WTC11 (cell line): Measurements from ENCODE around the gene BMPR1B. TPM values are rescaled to one million over a fixed set of nuclear protein-coding genes. Genes with fewer than 3 reads are reported as not detected.

Experiments used
- ATAC-seq: fragments of 200-7000 bp; cut with Tn5 transposase; 2 replicates; pipeline ENCODE4 v1.10.0; 2021; ENCODE audit warnings: mild to moderate bottlenecking, moderate library complexity
- CTCF ChIA-PET: fragments of 300-600 bp; sonication (Branson Sonifier 250); formaldehyde crosslinking; loops from one replicate; lab custom pipeline; 2021; ENCODE audit warnings: antibody characterized with exemption; lab: Charles Lee
- POLR2A ChIA-PET: fragments of 350-600 bp; sonication (Branson Sonifier 250); formaldehyde crosslinking; loops from one replicate; lab custom pipeline; 2021; ENCODE audit warnings: antibody characterized with exemption; lab: Charles Lee
- DNase-seq: peaks from one replicate; pipeline ENCODE4 v3.0.0; 2021; ENCODE audit warnings: low spot score
- H3K27ac Mint-ChIP-seq: 2 replicates; pipeline ENCODE4 v1.8.0; 2021; ENCODE audit warnings: mixed read lengths
- H3K27me3 Mint-ChIP-seq: 2 replicates; pipeline ENCODE4 v1.8.0; 2021; ENCODE audit warnings: low read depth, mild to moderate bottlenecking, moderate library complexity, mixed read lengths
- H3K36me3 Mint-ChIP-seq: 2 replicates; pipeline ENCODE4 v1.8.0; 2021; ENCODE audit warnings: mixed read lengths
- H3K4me1 Mint-ChIP-seq: 2 replicates; pipeline ENCODE4 v1.8.0; 2022; ENCODE audit warnings: mixed read lengths
- H3K4me3 Mint-ChIP-seq: 2 replicates; pipeline ENCODE4 v1.8.0; 2021; ENCODE audit warnings: mild to moderate bottlenecking, moderate library complexity, mixed read lengths
- H3K9me3 Mint-ChIP-seq: 2 replicates; pipeline ENCODE4 v1.8.0; 2021; ENCODE audit warnings: mixed read lengths
- AFF4 ChIP-seq: sonication (generic); formaldehyde crosslinking; IDR thresholded peaks from 2 replicates; pipeline ENCODE4 v1.8.1; 2023; ENCODE audit warnings: mild to moderate bottlenecking, missing genetic modification reagents, borderline replicate concordance
- ATF2 ChIP-seq: sonication (generic); formaldehyde crosslinking; IDR thresholded peaks from 2 replicates; pipeline ENCODE4 v1.8.1; 2022; ENCODE audit warnings: low read depth, missing genetic modification reagents, borderline replicate concordance
- ATF3 ChIP-seq: sonication (generic); formaldehyde crosslinking; conservative IDR thresholded peaks from 2 replicates; pipeline ENCODE4 v1.8.1; 2022; ENCODE audit warnings: mild to moderate bottlenecking, missing genetic modification reagents
- CREM ChIP-seq: sonication (generic); formaldehyde crosslinking; IDR thresholded peaks from 2 replicates; pipeline ENCODE4 v1.8.1; 2022; ENCODE audit warnings: mild to moderate bottlenecking, missing genetic modification reagents, moderate library complexity
- E2F4 ChIP-seq: sonication (generic); formaldehyde crosslinking; IDR thresholded peaks from 2 replicates; pipeline ENCODE4 v1.8.1; 2022; ENCODE audit warnings: low read depth, mild to moderate bottlenecking, moderate library complexity, missing genetic modification reagents, borderline replicate concordance
- ESRRA ChIP-seq: sonication (generic); formaldehyde crosslinking; IDR thresholded peaks from 2 replicates; pipeline ENCODE4 v1.8.1; 2022; ENCODE audit warnings: mild to moderate bottlenecking, missing genetic modification reagents, borderline replicate concordance
- ETV6 ChIP-seq: sonication (generic); formaldehyde crosslinking; IDR thresholded peaks from 2 replicates; pipeline ENCODE4 v1.8.1; 2022; ENCODE audit warnings: mild to moderate bottlenecking, missing genetic modification reagents
- FOXP4 ChIP-seq: sonication (generic); formaldehyde crosslinking; IDR thresholded peaks from 2 replicates; pipeline ENCODE4 v1.8.0; 2022; ENCODE audit warnings: mild to moderate bottlenecking, missing genetic modification reagents
- MXD4 ChIP-seq: fragments of 250-450 bp; sonication (Bioruptor Pico); IDR thresholded peaks from 2 replicates; pipeline ENCODE4 v1.8.0; 2021; ENCODE audit warnings: mild to moderate bottlenecking, moderate library complexity, borderline replicate concordance
- NFATC4 ChIP-seq: fragments of 250-450 bp; sonication (Bioruptor Pico); IDR thresholded peaks from 2 replicates; pipeline ENCODE4 v1.9.0; 2021; ENCODE audit warnings: mild to moderate bottlenecking
- SMAD3 ChIP-seq: sonication (generic); formaldehyde crosslinking; IDR thresholded peaks from 2 replicates; pipeline ENCODE4 v1.8.0; 2022; ENCODE audit warnings: missing genetic modification reagents, mild to moderate bottlenecking, borderline replicate concordance
- SOX15 ChIP-seq: fragments of 250-450 bp; sonication (Bioruptor Pico); IDR thresholded peaks from 2 replicates; pipeline ENCODE4 v1.9.0; 2021; ENCODE audit warnings: mild to moderate bottlenecking
- ZBTB43 ChIP-seq: sonication (generic); formaldehyde crosslinking; IDR thresholded peaks from 2 replicates; pipeline ENCODE4 v1.8.1; 2023; ENCODE audit warnings: mild to moderate bottlenecking, missing genetic modification reagents
- ZNF219 ChIP-seq: sonication (generic); formaldehyde crosslinking; IDR thresholded peaks from 2 replicates; pipeline ENCODE4 v1.8.0; 2023; ENCODE audit warnings: missing genetic modification reagents, mild to moderate bottlenecking, borderline replicate concordance
- ZNF423 ChIP-seq: fragments of 250-450 bp; sonication (Bioruptor Pico); IDR thresholded peaks from 2 replicates; pipeline ENCODE4 v2.1.2; 2022; ENCODE audit warnings: mild to moderate bottlenecking, moderate library complexity
- ZNF425 ChIP-seq: fragments of 250-450 bp; sonication (Bioruptor Pico); conservative IDR thresholded peaks from 2 replicates; pipeline ENCODE4 v1.9.0; 2021; ENCODE audit warnings: mild to moderate bottlenecking
- ZSCAN18 ChIP-seq: fragments of 250-450 bp; sonication (Bioruptor Pico); IDR thresholded peaks from 2 replicates; pipeline ENCODE4 v2.1.2; 2022; ENCODE audit warnings: mild to moderate bottlenecking, moderate library complexity
- total RNA-seq: library from RNA; stranded (reverse); gene quantifications from 3 replicates; pipeline ENCODE4 v1.2.3, GENCODE V29; 2021

Gene BMPR1B
- total RNA-seq, 1 experiment from 2014 or later: 0.77 TPM

GRCh38 chr4:95180531-95181242, 422.9 kb downstream of the BMPR1B start:
- Mint-ChIP-seq H3K27me3 (peaks cover 5% of the 10 kb centered on the region; the same call in 1 of the 2 replicates), H3K4me3 (no peak overlapping the region), H3K36me3 (peaks cover 16% of the 10 kb centered on the region), H3K9me3 (peaks cover 14% of the 10 kb centered on the region), H3K27ac (no peak overlapping the region), H3K4me1 (peaks cover 15% of the 10 kb centered on the region)
- CTCF ChIA-PET: interaction anchor here (1.4 to 1.5 kb wide), 2 partner anchors 24 kb away, joined by 4 read pairs; no protein-coding TSS in a partner anchor
- ATAC-seq: peak; percentile 60
- no peak for DNase-seq
- TF ChIP-seq ATF2 (no peak), ZBTB43 (CRISPR knock-in tag) (no peak), ETV6 (CRISPR knock-in tag) (no peak), ZNF423 (CRISPR knock-in tag) (no peak), ESRRA (CRISPR knock-in tag) (no peak), FOXP4 (CRISPR knock-in tag) (no peak), ATF3 (CRISPR knock-in tag) (no peak), ZNF425 (CRISPR knock-in tag) (no peak), SMAD3 (CRISPR knock-in tag) (no peak), NFATC4 (no peak), ZSCAN18 (no peak), ZNF219 (no peak), SOX15 (no peak), CREM (CRISPR knock-in tag) (no peak), AFF4 (no peak), E2F4 (CRISPR knock-in tag) (no peak), MXD4 (CRISPR knock-in tag) (no peak)
- POLR2A ChIA-PET: no interaction called here
